Cardiac fibroblast (primary cell): Measurements from ENCODE around the gene ARL5C.

ENCODE experiments used
- DNase-seq, 2 donors: peaks; one replicate each; pipeline versions ENCODE4 v3.0.0 to v3.0.0-alpha.2; 2010; ENCODE audit warnings: low read depth in 2 of 2
- H3K4me3 ChIP-seq, 2 donors: replicated peaks in 1 of 2; 1 replicate in 1 of 2; 2 replicates in 1 of 2; pipeline ENCODE4 v1.5.1; 2011; ENCODE audit warnings: low read depth in 2 of 2, low read length in 2 of 2, mild to moderate bottlenecking in 2 of 2, moderate library complexity in 1 of 2
- TF ChIP-seq, protein P1 (sequence below): IDR thresholded peaks from one replicate; pipeline ENCODE4 v1.5.1; 2011; ENCODE audit warnings: low read depth, mild to moderate bottlenecking, low read length, inconsistent platforms

ARL5C gene

GRCh38 chr17:39110435-39111136, 55.4 kb downstream of the ARL5C start:
- no peak overlapping the region for H3K4me3 ChIP-seq
- TF ChIP-seq, protein P1, sequence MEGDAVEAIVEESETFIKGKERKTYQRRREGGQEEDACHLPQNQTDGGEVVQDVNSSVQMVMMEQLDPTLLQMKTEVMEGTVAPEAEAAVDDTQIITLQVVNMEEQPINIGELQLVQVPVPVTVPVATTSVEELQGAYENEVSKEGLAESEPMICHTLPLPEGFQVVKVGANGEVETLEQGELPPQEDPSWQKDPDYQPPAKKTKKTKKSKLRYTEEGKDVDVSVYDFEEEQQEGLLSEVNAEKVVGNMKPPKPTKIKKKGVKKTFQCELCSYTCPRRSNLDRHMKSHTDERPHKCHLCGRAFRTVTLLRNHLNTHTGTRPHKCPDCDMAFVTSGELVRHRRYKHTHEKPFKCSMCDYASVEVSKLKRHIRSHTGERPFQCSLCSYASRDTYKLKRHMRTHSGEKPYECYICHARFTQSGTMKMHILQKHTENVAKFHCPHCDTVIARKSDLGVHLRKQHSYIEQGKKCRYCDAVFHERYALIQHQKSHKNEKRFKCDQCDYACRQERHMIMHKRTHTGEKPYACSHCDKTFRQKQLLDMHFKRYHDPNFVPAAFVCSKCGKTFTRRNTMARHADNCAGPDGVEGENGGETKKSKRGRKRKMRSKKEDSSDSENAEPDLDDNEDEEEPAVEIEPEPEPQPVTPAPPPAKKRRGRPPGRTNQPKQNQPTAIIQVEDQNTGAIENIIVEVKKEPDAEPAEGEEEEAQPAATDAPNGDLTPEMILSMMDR = no peak
- DNase-seq = no peak

DNA sequence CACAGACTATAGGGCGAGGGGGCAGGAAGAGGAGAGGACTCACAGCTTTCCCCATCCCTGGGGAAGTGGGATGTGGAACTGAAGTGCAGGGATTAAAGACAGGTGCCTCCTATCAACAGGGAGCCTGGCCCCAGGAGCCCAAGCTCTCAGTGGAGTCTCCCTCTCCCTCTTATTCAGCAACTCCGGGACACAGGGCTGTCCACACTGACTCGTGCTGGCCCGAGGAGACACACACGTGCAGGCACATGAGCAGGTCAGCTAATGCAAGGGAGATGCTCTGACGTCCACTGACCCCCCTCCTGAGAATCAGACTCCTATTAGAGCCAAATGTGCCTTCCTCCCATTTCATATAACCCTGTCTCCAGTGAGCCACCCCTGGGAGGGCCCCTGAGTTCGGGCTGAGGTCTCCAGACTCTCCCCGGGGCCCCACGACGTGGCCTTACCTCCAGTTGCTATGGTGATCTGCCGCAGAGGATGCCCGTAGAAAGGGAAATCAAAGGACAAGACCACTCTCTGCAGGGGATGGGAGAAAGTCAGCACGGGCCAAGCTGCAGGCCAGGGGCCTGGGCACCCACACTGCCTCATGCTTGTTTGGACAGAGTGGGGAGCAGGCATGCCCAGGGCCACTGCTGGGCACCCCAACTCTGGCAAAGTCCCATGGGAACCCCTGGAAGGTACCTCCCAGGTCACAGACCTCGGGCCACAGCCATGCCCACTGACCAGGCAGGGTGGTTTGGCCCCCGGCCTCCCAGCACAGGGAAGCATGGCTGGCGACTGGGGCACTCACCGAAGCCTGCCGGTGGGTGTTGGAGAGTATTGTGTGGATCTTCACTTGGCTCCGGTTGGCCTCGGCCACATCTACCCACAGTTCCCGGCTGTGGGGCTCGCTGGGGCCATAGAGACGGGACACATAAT, 57.2 kb downstream of the ARL5C start:
- DNase-seq = no peak
- H3K4me3 ChIP-seq = no peak overlapping the region
- TF ChIP-seq, protein P1 = no peak

GRCh38 chr17:39107973-39108372, 58.0 kb downstream of the ARL5C start:
- no peak for DNase-seq
- H3K4me3 ChIP-seq = no peak overlapping the region
- TF ChIP-seq, protein P1 = no peak

- H3K4me3 ChIP-seq = no peak overlapping the region
- TF ChIP-seq, protein P1 = no peak
- DNase-seq = no peak
These were observed 58.8 kb downstream of the ARL5C start for GRCh38 chr17:39107155-39107554.
